ENCODE data around the gene MYO5B.

MYO5B gene

GRCh38 chr18:50144540-50144939 is 50.4 kb downstream of the MYO5B start:
- DNase-seq (ENCODE audit: low read depth), result no peak

- DNase-seq (ENCODE audit: low read depth), result no peak
Measured at GRCh38 chr18:50143886-50144285, 51.1 kb downstream of the MYO5B start.

GRCh38 chr18:50143294-50143693 is 51.7 kb downstream of the MYO5B start:
- no peak for DNase-seq (ENCODE audit: low read depth)

GRCh38 chr18:50142441-50143120 is 52.4 kb downstream of the MYO5B start:
- DNase-seq (ENCODE audit: low read depth), result no peak

- DNase-seq (ENCODE audit: low read depth), result no peak
Measured at GRCh38 chr18:50138181-50139064, 56.5 kb downstream of the MYO5B start.

- DNase-seq (ENCODE audit: low read depth), result no peak
Measured at GRCh38 chr18:50135903-50136302, 59.0 kb downstream of the MYO5B start.

- DNase-seq (ENCODE audit: low read depth), result no peak
Measured at GRCh38 chr18:50133526-50133925, 61.4 kb downstream of the MYO5B start.

- DNase-seq (ENCODE audit: low read depth), result no peak
Measured at GRCh38 chr18:50131591-50131990, 63.4 kb downstream of the MYO5B start.

GRCh38 chr18:50128506-50129271 is 66.3 kb downstream of the MYO5B start:
- no peak for DNase-seq (ENCODE audit: low read depth)

GRCh38 chr18:50127516-50128210 is 67.3 kb downstream of the MYO5B start:
- no peak for DNase-seq (ENCODE audit: low read depth)

GRCh38 chr18:50126471-50126870 is 68.5 kb downstream of the MYO5B start:
- no peak for DNase-seq (ENCODE audit: low read depth)

- DNase-seq (ENCODE audit: low read depth), result no peak
Measured at GRCh38 chr18:50125456-50125855, 69.5 kb downstream of the MYO5B start.

GRCh38 chr18:50119296-50119695 is 75.7 kb downstream of the MYO5B start:
- DNase-seq (ENCODE audit: low read depth), result no peak

GRCh38 chr18:50117863-50118262 is 77.1 kb downstream of the MYO5B start:
- no peak for DNase-seq (ENCODE audit: low read depth)

GRCh38 chr18:50115095-50115494 is 79.9 kb downstream of the MYO5B start:
- no peak for DNase-seq (ENCODE audit: low read depth)

- no peak for DNase-seq (ENCODE audit: low read depth)
Measured at GRCh38 chr18:50114448-50114847, 80.5 kb downstream of the MYO5B start.

GRCh38 chr18:50113726-50114125 is 81.2 kb downstream of the MYO5B start:
- no peak for DNase-seq (ENCODE audit: low read depth)

GRCh38 chr18:50111398-50111797 is 83.5 kb downstream of the MYO5B start:
- no peak for DNase-seq (ENCODE audit: low read depth)

- DNase-seq (ENCODE audit: low read depth), result no peak
Measured at GRCh38 chr18:50107468-50107977, 87.4 kb downstream of the MYO5B start.

- no peak for DNase-seq (ENCODE audit: low read depth)
Measured at GRCh38 chr18:50105027-50105426, 89.9 kb downstream of the MYO5B start.

GRCh38 chr18:50104421-50104820 is 90.5 kb downstream of the MYO5B start:
- DNase-seq (ENCODE audit: low read depth), result no peak

All from stimulated activated CD4-positive, alpha-beta T cell treated with anti-CD3 and anti-CD28 coated beads, Interleukin-2, amount 100 ng/mL, for 4 hours (primary cell).